Spleen (tissue), 13 donors: ENCODE data around the gene C9orf78. TPM values are rescaled to one million over a fixed set of nuclear protein-coding genes. Genes with fewer than 3 reads are reported as not detected.

ENCODE experiments used
- DNase-seq: peaks from one replicate; pipeline ENCODE4 v3.0.0-alpha.2; 2020
- H3K27ac ChIP-seq, 8 donors: fragments of 200-600 bp; sonication (generic) in 7 of 8; 1 replicate in 4 of 8; 2 replicates in 4 of 8; pipeline versions ENCODE4 v1.5.0 to v1.8.0; 2016 to 2021; ENCODE audit warnings: inconsistent platforms in 4 of 8, mild to moderate bottlenecking in 4 of 8, moderate library complexity in 1 of 8
- H3K27me3 ChIP-seq, 7 donors: fragments of 200-600 bp; sonication (generic) in 6 of 7; replicated peaks in 1 of 7; 1 replicate in 4 of 7; 2 replicates in 3 of 7; pipeline versions ENCODE4 v1.5.0 to v1.8.0; 2016 to 2021; ENCODE audit warnings: inconsistent platforms in 3 of 7, mild to moderate bottlenecking in 1 of 7
- H3K36me3 ChIP-seq, 6 donors: fragments of 200-600 bp; sonication (generic) in 5 of 6; 1 replicate in 4 of 6; 2 replicates in 2 of 6; pipeline versions ENCODE4 v1.5.0 to v1.8.0; 2016 to 2021; ENCODE audit warnings: inconsistent platforms in 2 of 6
- H3K4me1 ChIP-seq, 6 donors: fragments of 200-600 bp; sonication (generic) in 5 of 6; 1 replicate in 3 of 6; 2 replicates in 3 of 6; pipeline versions ENCODE4 v1.5.0 to v1.8.0; 2016 to 2021; ENCODE audit warnings: inconsistent platforms in 3 of 6
- H3K4me3 ChIP-seq, 8 donors: fragments of 200-600 bp; sonication (generic) in 7 of 8; 1 replicate in 4 of 8; 2 replicates in 4 of 8; pipeline versions ENCODE4 v1.5.0 to v1.8.0; 2016 to 2021; ENCODE audit warnings: inconsistent platforms in 4 of 8, mild to moderate bottlenecking in 4 of 8, moderate library complexity in 2 of 8
- H3K9me3 ChIP-seq, 8 donors: fragments of 200-600 bp; sonication (generic) in 7 of 8; 1 replicate in 4 of 8; 2 replicates in 4 of 8; pipeline versions ENCODE4 v1.5.0 to v1.8.0; 2016 to 2021; ENCODE audit warnings: inconsistent platforms in 4 of 8
- CTCF ChIP-seq, 11 experiments: fragments of 200-600 bp in 7 of 11; fragments of 450-650 bp in 4 of 11; sonication (generic) in 4 of 11; IDR thresholded peaks in 8 of 11; conservative IDR thresholded peaks in 3 of 11; 1 replicate in 7 of 11; 2 replicates in 4 of 11; pipeline versions ENCODE4 v1.4.0 to v1.8.0; 2016 to 2021; ENCODE audit warnings: antibody characterized with exemption in 11 of 11, inconsistent platforms in 4 of 11, mild to moderate bottlenecking in 1 of 11
- POLR2A ChIP-seq, 3 donors: fragments of 450-650 bp; IDR thresholded peaks; one replicate each; pipeline ENCODE4 v1.5.1; 2017; ENCODE audit warnings: antibody characterized with exemption in 3 of 3, mild to moderate bottlenecking in 1 of 3
- POLR2AphosphoS5 ChIP-seq, 3 donors: sonication (generic); formaldehyde crosslinking; IDR thresholded peaks; one replicate each; pipeline ENCODE4 v1.5.1; 2017; ENCODE audit warnings: antibody characterized with exemption in 3 of 3
- WGBS, 5 donors: extraction: QIAGEN DNeasy Blood & Tissue Kit in 3 of 5; methylation state at CpG; one replicate each; pipeline versions ENCODE4 v1.1.5 to v1.1.7; 2013 to 2018; 5-methylcytosine and 5-hydroxymethylcytosine counted together
- intact Hi-C: fragments of 100-400 bp; cut with DNase I; formaldehyde crosslinking; loops from one replicate; pipeline ENCODE4 v1.15.0; 2023; ENCODE audit warnings: low total_unique reads
- long read RNA-seq, 2 donors: transcript quantifications; one replicate each; lab custom pipeline, GENCODE V29; 2026
- polyA plus RNA-seq, 3 donors: library from polyadenylated mRNA; stranded (reverse); fragments of 200-250 nt; gene quantifications; one replicate each; pipeline ENCODE4 v1.2.1, GENCODE V29; 2013
- total RNA-seq, 7 donors: library from RNA; depleted of rRNA in 3 of 7; stranded (reverse); fragments of >200 nt in 3 of 7; fragmentation: NEBNext Ultra II Directional in 4 of 7; extraction: Animal tissue kit (Norgen Biotek cat#: 25700) in 4 of 7; gene quantifications; one replicate each; pipeline versions ENCODE4 v1.1.0 to v1.2.1, GENCODE V29; 2016 to 2021
- donor health status: healthy with polysubstance abuse.
- donor health status: DM: no; HTN: no; CAD: no; lungs with moderate emphysema.
- donor health status: DM: no; HTN: no; CAD: no.
- donor health status: Bipolar disorder and iron deficiency.
- donor health status: healthy.
- donor health status: DM: no; HTN: no; CAD: no.
- donor health status: DM: yes; HTN: yes; CAD: no.

The C9orf78 gene
- total RNA-seq, result 100 to 1,000 TPM in 1 of 7 donors, 10 to 100 TPM in 6; 35.6 to 105 (median 47.3) TPM
- polyA plus RNA-seq, result 10 to 100 TPM; 51.5 to 68.9 (median 66.3) TPM
- long read RNA-seq, donor 1, transcript C9orf78-201 (9 exons, 1,795 nt), result major isoform, 38 of 57 reads
- long read RNA-seq, donor 1, partial matches to known transcripts, result 19 of 57 reads
- long read RNA-seq, donor 1, other reads (novel, unspliced or antisense), result 0 of 57 reads
- long read RNA-seq, donor 2, transcript C9orf78-201 (9 exons, 1,795 nt), result major isoform, 16 of 23 reads
- long read RNA-seq, donor 2, partial matches to known transcripts, result 7 of 23 reads
- long read RNA-seq, donor 2, other reads (novel, unspliced or antisense), result 0 of 23 reads

- 0 to 1% (median 0%) methylated on average over 15 to 81 of the region's 81 CpGs for WGBS, 5 donors
- DNase-seq, result peak; percentile 98
- intact Hi-C loops, result no loop called here
- Histone ChIP-seq H3K9me3 (no peaks in the 10 kb centered on the region), H3K4me1 (peaks cover 29 to 72% (median 59%) of the 10 kb centered on the region in 6 donors), H3K36me3 (peaks cover 0 to 46% (median 27%) of the 10 kb centered on the region in 6 donors), H3K27ac (peak within 1 kb of the TSS; percentile 89 to 95 (median 92)), H3K4me3 (peak within 1 kb of the TSS; percentile 58 to 97 (median 94)), H3K27me3 (no peaks in the 10 kb centered on the region)
- TF ChIP-seq CTCF (IDR thresholded peaks at IDR 0.05 in 8 of 11, conservative IDR thresholded peaks at IDR 0.05 in 3 of 11), result peak in 5 of 11 experiments; percentile 19 to 43 (median 31)
- TF ChIP-seq POLR2A (IDR thresholded peaks at IDR 0.05), result peak; percentile 52 to 91 (median 81)
- peak; percentile 99 for TF ChIP-seq POLR2AphosphoS5 (IDR thresholded peaks at IDR 0.05)
Measured at GRCh38 chr9:129835128-129835859, at the start of gene C9orf78, which contains the start of gene USP20. Gene C9orf78 (minus strand): TSS chr9:129835275. CDS start chr9:129835221, 54 bp downstream. Gene USP20 (plus strand): TSS chr9:129835458. CDS start chr9:129852556, 17,098 bp downstream.

GRCh38 chr9:129884220-129885017 lies 49.3 kb upstream of the C9orf78 start:
- peak overlapping the region; percentile 22 to 72 (median 48) for H3K4me3 ChIP-seq
- no peak for TF ChIP-seq CTCF (IDR thresholded peaks at IDR 0.05 in 8 of 11, conservative IDR thresholded peaks at IDR 0.05 in 3 of 11)
- TF ChIP-seq POLR2A (IDR thresholded peaks at IDR 0.05), result peak in 1 of 3 donors; percentile 25
- peak; percentile 89 to 93 (median 91) for TF ChIP-seq POLR2AphosphoS5 (IDR thresholded peaks at IDR 0.05)
- DNase-seq, result peak; percentile 100
- H3K36me3 ChIP-seq, result peaks cover 0 to 26% (median 1%) of the 10 kb centered on the region in 6 donors
- 3 to 10% (median 3%) methylated on average over 19 to 24 of the region's 24 CpGs for WGBS, 5 donors
- intact Hi-C loops, result loop anchor here (5.0 to 10.0 kb wide), 3 partner anchors 80 to 218 kb away; partner anchors contain the start of gene FNBP1
- H3K4me1 ChIP-seq, result peaks cover 49 to 68% (median 62%) of the 10 kb centered on the region in 6 donors
- H3K27ac ChIP-seq, result peak overlapping the region; percentile 86 to 96 (median 92)
- H3K27me3 ChIP-seq, result no peaks in the 10 kb centered on the region
- no peaks in the 10 kb centered on the region for H3K9me3 ChIP-seq

GRCh38 chr9:129881547-129882324 lies 46.7 kb upstream of the C9orf78 start:
- Histone ChIP-seq H3K27me3 (no peaks in the 10 kb centered on the region), H3K4me1 (peaks cover 28 to 51% (median 37%) of the 10 kb centered on the region in 6 donors), H3K4me3 (no peak overlapping the region), H3K27ac (peak overlapping the region in 1 of 8 donors; percentile 21), H3K36me3 (peaks cover 0 to 38% (median 1%) of the 10 kb centered on the region in 6 donors), H3K9me3 (no peaks in the 10 kb centered on the region)
- intact Hi-C loops, result loop anchor here (10.0 kb wide), 1 partner anchor 83 kb away; no protein-coding TSS in a partner anchor
- WGBS, 5 donors, result 85 to 93% (median 90%) methylated on average over 17 to 19 of the region's 19 CpGs
- DNase-seq, result no peak
- TF ChIP-seq CTCF (IDR thresholded peaks at IDR 0.05 in 8 of 11, conservative IDR thresholded peaks at IDR 0.05 in 3 of 11), result no peak
- TF ChIP-seq POLR2AphosphoS5 (IDR thresholded peaks at IDR 0.05), result peak in 1 of 3 donors; percentile 51
- TF ChIP-seq POLR2A (IDR thresholded peaks at IDR 0.05), result no peak
